ENCODE results near the gene PIK3C2G.

PIK3C2G gene

GRCh38 chr12:18358077-18358476, 96.8 kb downstream of the PIK3C2G start:
- no peaks in the 10 kb centered on the region for H3K36me3 ChIP-seq (ENCODE audit: control insufficient read depth, insufficient read depth, low read length)
- H3K9me3 ChIP-seq (ENCODE audit: control insufficient read depth, insufficient read depth, low read length), result peaks cover 6% of the 10 kb centered on the region
- no peak overlapping the region for H3K9ac ChIP-seq (ENCODE audit: low read depth, low read length)
- H3K27me3 ChIP-seq (ENCODE audit: control insufficient read depth, insufficient read depth, low read length), result no peaks in the 10 kb centered on the region
- H3K4me3 ChIP-seq (ENCODE audit: low read depth, low read length), result no peak overlapping the region
- H3K4me1 ChIP-seq (ENCODE audit: control insufficient read depth, insufficient read depth, low read length), result no peaks in the 10 kb centered on the region

GRCh38 chr12:18358930-18359329, 97.6 kb downstream of the PIK3C2G start:
- H3K36me3 ChIP-seq (ENCODE audit: control insufficient read depth, insufficient read depth, low read length), result no peaks in the 10 kb centered on the region
- H3K27me3 ChIP-seq (ENCODE audit: control insufficient read depth, insufficient read depth, low read length), result no peaks in the 10 kb centered on the region
- H3K4me1 ChIP-seq (ENCODE audit: control insufficient read depth, insufficient read depth, low read length), result peaks cover 4% of the 10 kb centered on the region
- H3K4me3 ChIP-seq (ENCODE audit: low read depth, low read length), result no peak overlapping the region
- H3K9ac ChIP-seq (ENCODE audit: low read depth, low read length), result no peak overlapping the region
- H3K9me3 ChIP-seq (ENCODE audit: control insufficient read depth, insufficient read depth, low read length), result peaks cover 6% of the 10 kb centered on the region

- Histone ChIP-seq H3K27me3 (ENCODE audit: control insufficient read depth, insufficient read depth, low read length) (no peaks in the 10 kb centered on the region), H3K36me3 (ENCODE audit: control insufficient read depth, insufficient read depth, low read length) (no peaks in the 10 kb centered on the region), H3K9ac (ENCODE audit: low read depth, low read length) (no peak overlapping the region), H3K9me3 (ENCODE audit: control insufficient read depth, insufficient read depth, low read length) (peaks cover 6% of the 10 kb centered on the region), H3K4me3 (ENCODE audit: low read depth, low read length) (no peak overlapping the region), H3K4me1 (ENCODE audit: control insufficient read depth, insufficient read depth, low read length) (peaks cover 4% of the 10 kb centered on the region)
These were observed 100.1 kb downstream of the PIK3C2G start for GRCh38 chr12:18361433-18361832.

GRCh38 chr12:18363321-18363720, 102.0 kb downstream of the PIK3C2G start:
- no peak overlapping the region for H3K9ac ChIP-seq (ENCODE audit: low read depth, low read length)
- peaks cover 6% of the 10 kb centered on the region for H3K9me3 ChIP-seq (ENCODE audit: control insufficient read depth, insufficient read depth, low read length)
- no peaks in the 10 kb centered on the region for H3K27me3 ChIP-seq (ENCODE audit: control insufficient read depth, insufficient read depth, low read length)
- peaks cover 4% of the 10 kb centered on the region for H3K4me1 ChIP-seq (ENCODE audit: control insufficient read depth, insufficient read depth, low read length)
- H3K4me3 ChIP-seq (ENCODE audit: low read depth, low read length), result no peak overlapping the region
- H3K36me3 ChIP-seq (ENCODE audit: control insufficient read depth, insufficient read depth, low read length), result no peaks in the 10 kb centered on the region

- peaks cover 2% of the 10 kb centered on the region for H3K4me1 ChIP-seq (ENCODE audit: control insufficient read depth, insufficient read depth, low read length)
- no peaks in the 10 kb centered on the region for H3K36me3 ChIP-seq (ENCODE audit: control insufficient read depth, insufficient read depth, low read length)
- H3K9me3 ChIP-seq (ENCODE audit: control insufficient read depth, insufficient read depth, low read length), result no peaks in the 10 kb centered on the region
- no peak overlapping the region for H3K4me3 ChIP-seq (ENCODE audit: low read depth, low read length)
- no peaks in the 10 kb centered on the region for H3K27me3 ChIP-seq (ENCODE audit: control insufficient read depth, insufficient read depth, low read length)
- no peak overlapping the region for H3K9ac ChIP-seq (ENCODE audit: low read depth, low read length)
These were observed 107.3 kb downstream of the PIK3C2G start for GRCh38 chr12:18368594-18368993.

- Histone ChIP-seq H3K9me3 (ENCODE audit: control insufficient read depth, insufficient read depth, low read length) (peaks cover 4% of the 10 kb centered on the region), H3K27me3 (ENCODE audit: control insufficient read depth, insufficient read depth, low read length) (no peaks in the 10 kb centered on the region), H3K4me1 (ENCODE audit: control insufficient read depth, insufficient read depth, low read length) (no peaks in the 10 kb centered on the region), H3K36me3 (ENCODE audit: control insufficient read depth, insufficient read depth, low read length) (no peaks in the 10 kb centered on the region), H3K4me3 (ENCODE audit: low read depth, low read length) (no peak overlapping the region), H3K9ac (ENCODE audit: low read depth, low read length) (no peak overlapping the region)
These were observed 111.9 kb downstream of the PIK3C2G start for GRCh38 chr12:18373181-18373580.

- Histone ChIP-seq H3K9me3 (ENCODE audit: control insufficient read depth, insufficient read depth, low read length) (peaks cover 4% of the 10 kb centered on the region), H3K4me1 (ENCODE audit: control insufficient read depth, insufficient read depth, low read length) (no peaks in the 10 kb centered on the region), H3K9ac (ENCODE audit: low read depth, low read length) (no peak overlapping the region), H3K4me3 (ENCODE audit: low read depth, low read length) (no peak overlapping the region), H3K36me3 (ENCODE audit: control insufficient read depth, insufficient read depth, low read length) (no peaks in the 10 kb centered on the region), H3K27me3 (ENCODE audit: control insufficient read depth, insufficient read depth, low read length) (no peaks in the 10 kb centered on the region)
These were observed 113.8 kb downstream of the PIK3C2G start for GRCh38 chr12:18375131-18375530.

- Histone ChIP-seq H3K4me1 (ENCODE audit: control insufficient read depth, insufficient read depth, low read length) (no peaks in the 10 kb centered on the region), H3K36me3 (ENCODE audit: control insufficient read depth, insufficient read depth, low read length) (no peaks in the 10 kb centered on the region), H3K9ac (ENCODE audit: low read depth, low read length) (no peak overlapping the region), H3K4me3 (ENCODE audit: low read depth, low read length) (no peak overlapping the region), H3K27me3 (ENCODE audit: control insufficient read depth, insufficient read depth, low read length) (no peaks in the 10 kb centered on the region), H3K9me3 (ENCODE audit: control insufficient read depth, insufficient read depth, low read length) (peaks cover 4% of the 10 kb centered on the region)
These were observed 114.3 kb downstream of the PIK3C2G start for GRCh38 chr12:18375583-18375982.

- Histone ChIP-seq H3K9me3 (ENCODE audit: control insufficient read depth, insufficient read depth, low read length) (no peaks in the 10 kb centered on the region), H3K27me3 (ENCODE audit: control insufficient read depth, insufficient read depth, low read length) (no peaks in the 10 kb centered on the region), H3K9ac (ENCODE audit: low read depth, low read length) (no peak overlapping the region), H3K4me1 (ENCODE audit: control insufficient read depth, insufficient read depth, low read length) (peaks cover 9% of the 10 kb centered on the region), H3K4me3 (ENCODE audit: low read depth, low read length) (no peak overlapping the region), H3K36me3 (ENCODE audit: control insufficient read depth, insufficient read depth, low read length) (no peaks in the 10 kb centered on the region)
These were observed 121.0 kb downstream of the PIK3C2G start for GRCh38 chr12:18382236-18382885.

- peaks cover 9% of the 10 kb centered on the region for H3K4me1 ChIP-seq (ENCODE audit: control insufficient read depth, insufficient read depth, low read length)
- H3K9ac ChIP-seq (ENCODE audit: low read depth, low read length), result no peak overlapping the region
- no peaks in the 10 kb centered on the region for H3K9me3 ChIP-seq (ENCODE audit: control insufficient read depth, insufficient read depth, low read length)
- H3K4me3 ChIP-seq (ENCODE audit: low read depth, low read length), result no peak overlapping the region
- H3K36me3 ChIP-seq (ENCODE audit: control insufficient read depth, insufficient read depth, low read length), result no peaks in the 10 kb centered on the region
- no peaks in the 10 kb centered on the region for H3K27me3 ChIP-seq (ENCODE audit: control insufficient read depth, insufficient read depth, low read length)
These were observed 121.9 kb downstream of the PIK3C2G start for GRCh38 chr12:18383203-18383602.

- Histone ChIP-seq H3K4me3 (ENCODE audit: low read depth, low read length) (no peak overlapping the region), H3K9ac (ENCODE audit: low read depth, low read length) (no peak overlapping the region), H3K4me1 (ENCODE audit: control insufficient read depth, insufficient read depth, low read length) (peaks cover 9% of the 10 kb centered on the region), H3K9me3 (ENCODE audit: control insufficient read depth, insufficient read depth, low read length) (no peaks in the 10 kb centered on the region), H3K36me3 (ENCODE audit: control insufficient read depth, insufficient read depth, low read length) (no peaks in the 10 kb centered on the region), H3K27me3 (ENCODE audit: control insufficient read depth, insufficient read depth, low read length) (no peaks in the 10 kb centered on the region)
These were observed 126.4 kb downstream of the PIK3C2G start for GRCh38 chr12:18387706-18388105.

GRCh38 chr12:18389820-18390219, 128.5 kb downstream of the PIK3C2G start:
- no peak overlapping the region for H3K4me3 ChIP-seq (ENCODE audit: low read depth, low read length)
- H3K36me3 ChIP-seq (ENCODE audit: control insufficient read depth, insufficient read depth, low read length), result no peaks in the 10 kb centered on the region
- H3K9me3 ChIP-seq (ENCODE audit: control insufficient read depth, insufficient read depth, low read length), result no peaks in the 10 kb centered on the region
- H3K27me3 ChIP-seq (ENCODE audit: control insufficient read depth, insufficient read depth, low read length), result no peaks in the 10 kb centered on the region
- H3K9ac ChIP-seq (ENCODE audit: low read depth, low read length), result no peak overlapping the region
- H3K4me1 ChIP-seq (ENCODE audit: control insufficient read depth, insufficient read depth, low read length), result no peaks in the 10 kb centered on the region

All from iPS-15b (cell line).